Left lung (tissue), 10 donors: ENCODE results near the gene IP6K1. TPM values are rescaled to one million over a fixed set of nuclear protein-coding genes. Genes with fewer than 3 reads are reported as not detected.

Experiments
- ATAC-seq: fragments of 200-7000 bp; cut with Tn5 transposase; one replicate; pipeline ENCODE4 v1.9.1; 2020; ENCODE audit warnings: moderate library complexity
- DNase-seq, 4 donors: peaks; one replicate each; pipeline ENCODE4 v3.0.0-alpha.2; 2013 to 2020
- H3K27ac ChIP-seq, 2 donors: fragments of 200-600 bp; sonication (generic) in 1 of 2; one replicate each; pipeline versions ENCODE4 v1.5.0 to v1.8.0; 2020 to 2021
- H3K27me3 ChIP-seq, 2 donors: fragments of 200-600 bp; sonication (generic) in 1 of 2; one replicate each; pipeline versions ENCODE4 v1.5.0 to v1.8.0; 2020 to 2021
- H3K36me3 ChIP-seq, 2 donors: fragments of 200-600 bp; sonication (generic) in 1 of 2; one replicate each; pipeline versions ENCODE4 v1.5.0 to v1.8.0; 2020 to 2021
- H3K4me1 ChIP-seq, 2 donors: fragments of 200-600 bp; one replicate each; pipeline ENCODE4 v1.8.0; 2021
- H3K4me3 ChIP-seq, 2 donors: fragments of 200-600 bp; sonication (generic) in 1 of 2; one replicate each; pipeline versions ENCODE4 v1.5.0 to v1.8.0; 2020 to 2021; ENCODE audit warnings: mild to moderate bottlenecking in 1 of 2
- H3K9me3 ChIP-seq, 2 donors: fragments of 200-600 bp; sonication (generic) in 1 of 2; one replicate each; pipeline versions ENCODE4 v1.5.0 to v1.8.0; 2020 to 2021
- intact Hi-C, 2 donors: fragments of 100-400 bp; cut with DNase I; formaldehyde crosslinking; loops; one replicate each; pipeline versions ENCODE4 v1.11.2 to v1.14.2; 2022
- polyA plus RNA-seq, 6 donors: library from polyadenylated mRNA; unstranded; fragments of 120-200 nt; gene quantifications; one replicate each; pipeline ENCODE4 v1.2.1, GENCODE V29; 2013; ENCODE audit not compliant: insufficient read length in 6 of 6
- total RNA-seq, 2 donors: library from RNA; stranded (reverse); fragmentation: NEBNext Ultra II Directional; extraction: Animal tissue kit (Norgen Biotek cat#: 25700); gene quantifications; one replicate each; pipeline ENCODE4 v1.2.1, GENCODE V29; 2021
- TF ChIP-seq, protein P1 (sequence below), 2 donors: fragments of 200-600 bp; sonication (generic) in 1 of 2; IDR thresholded peaks; one replicate each; pipeline versions ENCODE4 v1.5.0 to v1.8.0; 2021; ENCODE audit warnings: antibody characterized with exemption in 2 of 2
- donor health status: DM: no; HTN: yes; CAD: no.
- donor health status: DM: no; HTN: no; CAD: no.

The IP6K1 gene
- total and polyA plus RNA-seq, 8 donors, result 31.8 to 51.2 (median 44.7) TPM

- TF ChIP-seq, protein P1, sequence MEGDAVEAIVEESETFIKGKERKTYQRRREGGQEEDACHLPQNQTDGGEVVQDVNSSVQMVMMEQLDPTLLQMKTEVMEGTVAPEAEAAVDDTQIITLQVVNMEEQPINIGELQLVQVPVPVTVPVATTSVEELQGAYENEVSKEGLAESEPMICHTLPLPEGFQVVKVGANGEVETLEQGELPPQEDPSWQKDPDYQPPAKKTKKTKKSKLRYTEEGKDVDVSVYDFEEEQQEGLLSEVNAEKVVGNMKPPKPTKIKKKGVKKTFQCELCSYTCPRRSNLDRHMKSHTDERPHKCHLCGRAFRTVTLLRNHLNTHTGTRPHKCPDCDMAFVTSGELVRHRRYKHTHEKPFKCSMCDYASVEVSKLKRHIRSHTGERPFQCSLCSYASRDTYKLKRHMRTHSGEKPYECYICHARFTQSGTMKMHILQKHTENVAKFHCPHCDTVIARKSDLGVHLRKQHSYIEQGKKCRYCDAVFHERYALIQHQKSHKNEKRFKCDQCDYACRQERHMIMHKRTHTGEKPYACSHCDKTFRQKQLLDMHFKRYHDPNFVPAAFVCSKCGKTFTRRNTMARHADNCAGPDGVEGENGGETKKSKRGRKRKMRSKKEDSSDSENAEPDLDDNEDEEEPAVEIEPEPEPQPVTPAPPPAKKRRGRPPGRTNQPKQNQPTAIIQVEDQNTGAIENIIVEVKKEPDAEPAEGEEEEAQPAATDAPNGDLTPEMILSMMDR (IDR thresholded peaks at IDR 0.05), result no peak
- Histone ChIP-seq H3K36me3 (peaks cover 0 to 52% of the 10 kb centered on the region in 2 donors), H3K4me1 (peaks cover 0 to 6% of the 10 kb centered on the region in 2 donors), H3K4me3 (no peak overlapping the region), H3K27ac (no peak overlapping the region), H3K27me3 (no peaks in the 10 kb centered on the region), H3K9me3 (no peaks in the 10 kb centered on the region)
- DNase-seq, result no peak
- intact Hi-C loops, result no loop called here
- ATAC-seq, result no peak
These were observed 79.2 kb downstream of the IP6K1 start for GRCh38 chr3:49707113-49707480.

- peaks cover 0 to 6% of the 10 kb centered on the region in 2 donors for H3K4me1 ChIP-seq
- H3K27ac ChIP-seq, result no peak overlapping the region
- TF ChIP-seq, protein P1 (IDR thresholded peaks at IDR 0.05), result no peak
- intact Hi-C loops, result no loop called here
- no peaks in the 10 kb centered on the region for H3K27me3 ChIP-seq
- DNase-seq (peak in 1 of 4 donors; percentile 55), ATAC-seq (no peak)
- H3K9me3 ChIP-seq, result no peaks in the 10 kb centered on the region
- peaks cover 0 to 52% of the 10 kb centered on the region in 2 donors for H3K36me3 ChIP-seq
- no peak overlapping the region for H3K4me3 ChIP-seq
These were observed 79.8 kb downstream of the IP6K1 start for GRCh38 chr3:49706456-49707112.

DNA sequence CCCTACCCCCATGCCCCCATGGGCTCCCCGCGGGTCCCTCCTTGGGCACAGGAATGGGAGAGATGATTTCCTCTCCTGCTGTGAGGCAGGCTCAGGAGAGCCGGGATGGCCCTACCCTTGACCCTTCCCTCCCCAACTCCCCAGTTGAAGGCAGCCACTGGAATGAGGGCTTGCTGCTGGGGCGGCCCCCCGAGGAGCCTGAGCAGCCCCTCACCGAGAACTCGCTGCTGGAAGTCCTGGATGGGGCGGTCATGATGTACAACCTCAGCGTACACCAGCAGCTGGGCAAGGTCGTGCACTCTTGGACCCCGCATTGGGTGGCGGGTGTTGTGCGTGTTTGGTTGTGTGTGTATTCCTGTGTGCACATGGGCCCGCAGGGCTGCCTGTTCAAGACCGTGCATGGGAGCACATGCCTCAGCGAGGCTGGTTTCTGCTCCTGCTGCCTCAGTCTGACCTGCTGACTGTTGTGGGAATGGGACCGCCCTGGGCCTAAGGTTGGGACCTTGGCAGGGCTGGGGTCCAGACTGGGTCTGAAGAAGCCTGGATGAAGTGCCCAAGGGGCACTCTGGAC is 80.9 kb downstream of the IP6K1 start:
- intact Hi-C loops, result no loop called here
- TF ChIP-seq, protein P1 (IDR thresholded peaks at IDR 0.05), result no peak
- Histone ChIP-seq H3K4me3 (no peak overlapping the region), H3K27me3 (no peaks in the 10 kb centered on the region), H3K27ac (no peak overlapping the region), H3K4me1 (peaks cover 0 to 6% of the 10 kb centered on the region in 2 donors), H3K36me3 (peaks cover 0 to 62% of the 10 kb centered on the region in 2 donors), H3K9me3 (no peaks in the 10 kb centered on the region)
- DNase-seq, result no peak
- ATAC-seq, result no peak

- intact Hi-C loops, result no loop called here
- H3K4me1 ChIP-seq, result peaks cover 0 to 6% of the 10 kb centered on the region in 2 donors
- DNase-seq (no peak), ATAC-seq (no peak)
- no peaks in the 10 kb centered on the region for H3K9me3 ChIP-seq
- peaks cover 0 to 70% of the 10 kb centered on the region in 2 donors for H3K36me3 ChIP-seq
- no peak overlapping the region for H3K27ac ChIP-seq
- TF ChIP-seq, protein P1 (IDR thresholded peaks at IDR 0.05), result no peak
- H3K27me3 ChIP-seq, result no peaks in the 10 kb centered on the region
- H3K4me3 ChIP-seq, result no peak overlapping the region
These were observed 81.7 kb downstream of the IP6K1 start for GRCh38 chr3:49704629-49705028.

DNA sequence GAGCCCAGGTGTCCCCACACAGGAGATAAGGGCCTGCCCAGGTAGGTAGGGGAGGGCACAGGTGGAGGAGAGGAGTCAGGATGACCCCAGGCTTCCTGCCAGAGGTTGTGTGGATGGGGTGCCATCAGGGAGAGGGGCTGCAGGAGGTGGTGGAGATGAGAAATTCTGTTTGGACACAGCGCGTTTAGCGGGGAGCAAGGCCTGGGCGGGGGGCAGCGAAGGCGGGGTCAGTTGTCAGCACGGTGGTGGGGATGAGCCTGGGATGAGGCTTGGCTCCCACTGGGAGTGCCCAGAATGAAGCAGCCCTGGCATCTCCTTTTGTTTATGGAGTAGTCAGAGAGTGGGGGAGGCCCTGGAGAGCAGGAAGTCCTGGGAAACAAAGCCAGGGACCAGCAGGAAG is 82.4 kb downstream of the IP6K1 start:
- TF ChIP-seq, protein P1 (IDR thresholded peaks at IDR 0.05), result no peak
- H3K4me3 ChIP-seq, result no peak overlapping the region
- intact Hi-C loops, result no loop called here
- DNase-seq (no peak), ATAC-seq (no peak)
- H3K9me3 ChIP-seq, result no peaks in the 10 kb centered on the region
- peaks cover 0 to 77% of the 10 kb centered on the region in 2 donors for H3K36me3 ChIP-seq
- H3K27me3 ChIP-seq, result no peaks in the 10 kb centered on the region
- no peak overlapping the region for H3K27ac ChIP-seq
- peaks cover 0 to 6% of the 10 kb centered on the region in 2 donors for H3K4me1 ChIP-seq
